Aorta (tissue), 5 donors: ENCODE measurements around the gene FBLN1. TPM values are rescaled to one million over a fixed set of nuclear protein-coding genes. Genes with fewer than 3 reads are reported as not detected.
"Not testable (repeated sequence)": the region's sequence is repeated elsewhere in the genome, so short reads cannot be mapped to it uniquely, and the experiment has no call there.

Experiments
- ATAC-seq: fragments of 200-7000 bp; cut with Tn5 transposase; one replicate; pipeline ENCODE4 v1.9.1; 2022; ENCODE audit warnings: moderate library complexity; ENCODE audit not compliant: low FRiP score
- DNase-seq, 2 donors: peaks; one replicate each; pipeline ENCODE4 v3.0.0-alpha.2; 2020
- H3K27ac ChIP-seq, 2 donors: one replicate each; pipeline ENCODE4 v1.5.1; 2013; ENCODE audit warnings: low read length in 2 of 2, mild to moderate bottlenecking in 2 of 2, moderate library complexity in 2 of 2, control low read depth in 1 of 2, inconsistent platforms in 1 of 2, low read depth in 1 of 2
- H3K27me3 ChIP-seq, 2 donors: one replicate each; pipeline ENCODE4 v1.6.1; 2013; ENCODE audit warnings: control low read depth in 1 of 2, low read length in 1 of 2, mild to moderate bottlenecking in 1 of 2, moderate library complexity in 1 of 2; ENCODE audit not compliant: insufficient read depth in 2 of 2, control insufficient read depth in 1 of 2
- H3K36me3 ChIP-seq, 2 donors: one replicate each; pipeline ENCODE4 v1.6.1; 2013; ENCODE audit warnings: control low read depth in 1 of 2, low read length in 1 of 2, mild to moderate bottlenecking in 1 of 2; ENCODE audit not compliant: insufficient read depth in 2 of 2, control insufficient read depth in 1 of 2
- H3K4me1 ChIP-seq, 2 donors: one replicate each; pipeline ENCODE4 v1.6.1; 2013; ENCODE audit warnings: low read length in 2 of 2, control low read depth in 1 of 2, mild to moderate bottlenecking in 1 of 2, moderate library complexity in 1 of 2; ENCODE audit not compliant: insufficient read depth in 2 of 2, control insufficient read depth in 1 of 2
- H3K4me3 ChIP-seq, 2 donors: one replicate each; pipeline ENCODE4 v1.5.1; 2013; ENCODE audit warnings: low read length in 2 of 2, control low read depth in 1 of 2, mild to moderate bottlenecking in 1 of 2
- H3K9me3 ChIP-seq: one replicate; pipeline ENCODE4 v1.6.1; 2013; ENCODE audit warnings: mild to moderate bottlenecking, low read length; ENCODE audit not compliant: control insufficient read depth
- WGBS, 2 donors: extraction: QIAGEN DNeasy Blood & Tissue Kit; methylation state at CpG; one replicate each; pipeline ENCODE4 v1.1.7; 2013; 5-methylcytosine and 5-hydroxymethylcytosine counted together
- intact Hi-C, 2 donors: fragments of 100-400 bp; cut with DNase I; formaldehyde crosslinking; loops; one replicate each; pipeline versions ENCODE4 v1.14.2 to v1.15.0; 2022
- polyA plus RNA-seq, 2 donors: library from polyadenylated mRNA; stranded (reverse); fragments of 200-250 nt; gene quantifications; one replicate each; pipeline ENCODE4 v1.2.3, GENCODE V29; 2013
- total RNA-seq, 2 donors: library from RNA; stranded (reverse); fragmentation: NEBNext Ultra II Directional; extraction: Animal tissue kit (Norgen Biotek cat#: 25700); gene quantifications; one replicate each; pipeline ENCODE4 v1.2.1, GENCODE V29; 2021
- donor health status: healthy with polysubstance abuse.
- donor health status: Bipolar disorder and iron deficiency.
- donor health status: DM: no; HTN: no; CAD: no.
- donor health status: DM: no; HTN: no; CAD: no.
- donor health status: DM: yes; HTN: yes; CAD: no.

FBLN1 gene
- total and polyA plus RNA-seq, 4 donors = 48.1 to 1,512 (median 391) TPM

GRCh38 chr22:45587638-45588505 lies 85.2 kb downstream of the FBLN1 start:
- Histone ChIP-seq H3K27me3 (no peaks in the 10 kb centered on the region), H3K36me3 (no peaks in the 10 kb centered on the region), H3K27ac (no peak overlapping the region), H3K4me3 (no peak overlapping the region), H3K9me3 (no peaks in the 10 kb centered on the region), H3K4me1 (no peaks in the 10 kb centered on the region)
- WGBS, 2 donors = 79 to 84% methylated on average over 17 of the region's 17 CpGs
- ATAC-seq = no peak
- no peak for DNase-seq
- intact Hi-C loops = no loop called here

GRCh38 chr22:45589556-45589955 lies 86.9 kb downstream of the FBLN1 start:
- 87 to 92% methylated on average over 8 of the region's 8 CpGs for WGBS, 2 donors
- H3K27ac ChIP-seq = no peak overlapping the region
- H3K4me3 ChIP-seq = no peak overlapping the region
- H3K4me1 ChIP-seq = no peaks in the 10 kb centered on the region
- no peak for ATAC-seq
- H3K9me3 ChIP-seq = no peaks in the 10 kb centered on the region
- DNase-seq = no peak
- no peaks in the 10 kb centered on the region for H3K36me3 ChIP-seq
- intact Hi-C loops = no loop called here
- H3K27me3 ChIP-seq = no peaks in the 10 kb centered on the region

GRCh38 chr22:45590262-45590661 lies 87.6 kb downstream of the FBLN1 start:
- no peaks in the 10 kb centered on the region for H3K27me3 ChIP-seq
- ATAC-seq (no peak), DNase-seq (no peak)
- H3K27ac ChIP-seq = no peak overlapping the region
- H3K9me3 ChIP-seq = no peaks in the 10 kb centered on the region
- intact Hi-C loops = no loop called here
- no peak overlapping the region for H3K4me3 ChIP-seq
- no peaks in the 10 kb centered on the region for H3K36me3 ChIP-seq
- H3K4me1 ChIP-seq = no peaks in the 10 kb centered on the region
- WGBS, 2 donors = 89 to 90% methylated on average over 13 of the region's 13 CpGs

GRCh38 chr22:45591633-45592213 lies 89.0 kb downstream of the FBLN1 start:
- H3K27ac ChIP-seq, H3K4me1 ChIP-seq, H3K36me3 ChIP-seq, intact Hi-C loops, H3K27me3 ChIP-seq, DNase-seq, ATAC-seq, H3K9me3 ChIP-seq, H3K4me3 ChIP-seq: not testable (repeated sequence)
- WGBS, 2 donors = 94 to 95% methylated on average over 22 to 26 of the region's 26 CpGs

GRCh38 chr22:45594123-45594941 lies 91.6 kb downstream of the FBLN1 start:
- Histone ChIP-seq H3K27ac (no peak overlapping the region), H3K4me1 (no peaks in the 10 kb centered on the region), H3K27me3 (no peaks in the 10 kb centered on the region), H3K9me3 (no peaks in the 10 kb centered on the region), H3K4me3 (no peak overlapping the region), H3K36me3 (no peaks in the 10 kb centered on the region)
- WGBS, 2 donors = 89 to 96% methylated on average over 8 of the region's 8 CpGs
- intact Hi-C loops = no loop called here
- ATAC-seq = no peak
- DNase-seq = no peak

- no peak for ATAC-seq
- Histone ChIP-seq H3K27ac (no peak overlapping the region), H3K4me3 (no peak overlapping the region), H3K36me3 (no peaks in the 10 kb centered on the region), H3K4me1 (no peaks in the 10 kb centered on the region), H3K27me3 (no peaks in the 10 kb centered on the region), H3K9me3 (no peaks in the 10 kb centered on the region)
- WGBS, 2 donors = 79 to 80% methylated on average over 20 of the region's 20 CpGs
- intact Hi-C loops = no loop called here
- DNase-seq = peak in 1 of 2 donors; percentile 63
Observed at GRCh38 chr22:45597460-45598192, 94.9 kb downstream of the FBLN1 start.

- WGBS, 2 donors = 94 to 95% methylated on average over 15 of the region's 15 CpGs
- Histone ChIP-seq H3K4me1 (no peaks in the 10 kb centered on the region), H3K27ac (no peak overlapping the region), H3K36me3 (no peaks in the 10 kb centered on the region), H3K27me3 (no peaks in the 10 kb centered on the region), H3K4me3 (no peak overlapping the region), H3K9me3 (no peaks in the 10 kb centered on the region)
- DNase-seq = no peak
- intact Hi-C loops = no loop called here
- ATAC-seq = no peak
Observed at GRCh38 chr22:45598596-45599217, 96.0 kb downstream of the FBLN1 start.
